Eye (tissue), 1 donor: ENCODE results near the gene EVC.
A peak's percentile ranks its signal among the peaks of the same experiment; 100 is the strongest.

Experiments used
- DNase-seq: peaks from one replicate; pipeline ENCODE4 v3.0.0-alpha.2; 2015

Gene EVC

DNA sequence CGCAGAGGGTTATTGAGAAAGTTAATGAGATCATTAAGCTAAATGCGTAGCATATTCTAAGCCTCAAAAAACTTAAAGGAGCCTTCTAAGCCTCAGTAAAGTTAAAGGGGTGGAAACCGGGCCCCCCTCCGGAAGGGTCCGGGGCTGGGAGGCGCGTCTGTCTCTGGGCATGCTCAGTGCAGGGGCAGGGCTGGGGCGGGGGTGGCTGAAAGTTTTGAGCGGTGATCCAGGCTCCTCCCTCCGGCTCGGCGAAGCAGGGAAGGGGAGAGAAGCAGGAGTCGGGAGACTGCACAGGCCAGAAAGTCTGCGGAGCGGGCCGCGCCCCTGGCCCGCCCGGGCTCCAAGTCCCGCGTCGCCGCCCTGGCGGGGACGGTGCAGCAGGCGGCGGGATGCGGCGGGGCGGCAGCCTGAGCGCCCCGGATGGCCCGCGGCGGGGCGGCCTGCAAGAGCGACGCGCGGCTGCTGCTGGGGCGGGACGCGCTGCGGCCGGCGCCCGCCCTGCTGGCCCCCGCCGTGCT is at the start of gene EVC:
TSS of gene EVC (plus strand) at position 241 of the 518 bp plus-strand sequence. CDS start at position 421, 180 bp downstream.
- DNase-seq = peak; percentile 92

DNA sequence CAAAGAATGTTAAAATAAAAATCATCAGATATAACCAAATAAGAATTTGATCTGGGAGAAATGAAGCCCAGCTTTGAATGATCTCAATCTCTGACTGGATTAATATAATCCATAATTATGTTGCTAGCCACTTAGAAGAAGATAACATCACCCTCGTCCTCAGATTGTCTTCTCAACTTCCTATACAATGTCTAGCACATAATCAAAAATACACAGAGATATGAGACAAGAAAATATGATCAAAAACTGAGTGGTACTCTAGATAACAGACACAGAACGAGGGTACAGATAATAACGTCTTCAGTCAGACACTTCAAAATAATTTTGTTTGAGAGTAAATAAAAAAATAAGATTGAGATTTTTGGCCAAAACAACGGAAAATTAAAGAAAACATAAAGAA is 49.8 kb upstream of the EVC start:
- DNase-seq = no peak

DNA sequence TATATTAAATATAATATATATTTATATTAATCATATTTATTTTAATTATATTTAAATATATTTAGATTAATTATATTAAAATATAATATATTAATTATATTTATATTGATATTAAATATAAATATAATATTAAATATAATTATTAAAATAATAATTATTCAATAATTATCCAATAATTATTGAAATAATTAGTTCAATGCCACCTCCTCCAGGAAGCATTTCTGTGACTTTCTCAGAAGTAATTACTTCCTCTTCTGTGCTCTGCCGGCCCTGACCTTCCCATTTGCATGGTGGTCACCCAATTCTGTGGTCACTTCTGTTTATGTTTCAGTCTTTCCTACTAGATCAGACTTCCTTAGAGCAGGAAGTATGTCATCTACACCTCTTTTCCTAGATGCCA is 48.4 kb upstream of the EVC start:
- DNase-seq = no peak

DNA sequence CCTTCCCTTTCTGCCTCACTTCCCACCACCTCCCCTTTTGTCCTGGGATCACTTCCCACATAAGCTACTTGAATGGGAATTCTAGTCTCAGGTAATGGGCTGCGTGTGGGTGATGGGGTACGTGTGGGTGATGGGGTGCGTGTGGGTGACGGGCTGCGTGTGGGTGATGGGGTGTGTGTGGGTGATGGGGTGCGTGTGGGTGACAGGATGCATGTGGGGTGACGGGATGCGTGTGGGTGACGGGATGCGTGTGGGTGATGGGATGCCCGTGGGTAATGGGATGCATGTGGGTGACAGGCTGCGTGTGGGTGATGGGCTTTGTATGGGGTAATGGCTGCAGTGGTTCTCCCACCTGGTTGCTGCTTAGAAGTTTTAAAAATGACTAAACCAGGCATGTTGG is 46.2 kb upstream of the EVC start:
- no peak for DNase-seq

DNA sequence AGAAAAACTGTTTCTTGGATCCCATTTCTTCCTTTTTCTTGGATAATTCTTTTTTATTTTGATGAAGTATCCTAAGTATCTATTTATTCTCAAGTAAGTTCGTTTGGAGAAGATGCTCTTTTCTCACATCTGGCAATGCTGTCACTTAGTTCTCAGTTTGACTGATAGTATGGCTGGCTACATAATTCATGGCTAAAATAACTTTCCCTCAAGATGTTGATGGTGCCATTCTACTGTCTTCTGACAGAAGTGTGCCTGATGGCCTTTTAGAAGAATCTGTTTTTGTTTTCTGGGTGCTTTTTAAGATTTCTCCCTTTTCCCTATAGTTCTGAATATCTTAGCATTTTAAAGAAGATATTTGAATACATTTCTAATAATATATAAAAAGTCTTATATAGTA is 44.3 kb upstream of the EVC start:
- DNase-seq = no peak

DNA sequence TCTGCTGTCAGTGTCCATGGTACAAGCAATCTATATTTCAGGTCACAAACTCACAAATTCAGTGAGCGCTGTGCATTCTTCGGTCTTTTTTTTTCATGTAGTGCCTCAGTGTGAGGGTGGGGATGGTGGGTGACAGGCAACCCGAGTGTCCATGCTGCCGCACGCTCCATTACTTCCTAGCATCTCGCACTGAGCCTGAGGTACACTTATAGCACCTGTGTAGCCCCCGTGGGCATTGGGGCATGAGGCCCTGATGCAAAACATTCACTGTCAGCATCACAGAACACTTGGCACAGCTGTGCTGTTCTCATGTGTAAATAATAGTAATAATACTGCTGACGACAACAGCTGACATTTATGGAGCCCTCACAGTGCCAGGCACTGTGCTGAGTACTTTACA is 34.2 kb upstream of the EVC start:
- no peak for DNase-seq

DNA sequence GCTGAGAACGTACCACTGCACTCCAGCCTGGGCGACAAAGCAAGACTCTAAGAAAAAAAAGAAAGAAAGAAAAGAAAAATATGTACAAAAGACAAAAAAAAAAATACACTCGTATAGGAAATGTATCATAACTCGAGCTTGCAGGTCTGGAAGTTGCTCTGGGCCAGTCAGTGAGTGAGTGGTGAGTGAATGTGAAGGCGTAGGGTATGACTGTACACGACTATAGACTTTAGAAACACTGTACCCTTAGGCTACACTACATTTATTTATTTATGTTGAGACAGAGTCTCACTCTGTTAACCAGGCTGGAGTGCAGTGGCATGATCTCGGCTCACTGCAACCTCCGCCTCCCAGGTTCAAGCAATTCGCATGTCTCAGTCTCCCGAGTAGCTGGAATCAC is 32.0 kb upstream of the EVC start:
- DNase-seq = no peak

DNA sequence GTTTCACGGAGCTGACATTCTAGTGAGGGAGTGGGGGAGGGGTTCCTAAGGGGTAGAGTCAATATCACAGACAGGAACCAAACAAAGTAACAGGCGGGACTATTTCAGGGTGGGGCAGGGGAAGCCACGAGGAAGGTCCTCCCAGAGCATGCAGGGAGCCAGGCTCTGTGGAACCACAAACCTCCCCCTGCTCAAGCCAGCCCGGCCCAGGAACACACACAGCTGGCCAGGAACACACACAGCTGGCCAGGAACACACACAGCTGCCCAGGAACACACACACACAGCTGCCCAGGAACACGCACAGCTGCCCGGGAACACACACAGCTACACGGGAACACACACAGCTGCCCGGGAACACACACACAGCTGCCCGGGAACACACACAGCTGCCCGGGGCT is 27.4 kb upstream of the EVC start:
- no peak for DNase-seq

DNA sequence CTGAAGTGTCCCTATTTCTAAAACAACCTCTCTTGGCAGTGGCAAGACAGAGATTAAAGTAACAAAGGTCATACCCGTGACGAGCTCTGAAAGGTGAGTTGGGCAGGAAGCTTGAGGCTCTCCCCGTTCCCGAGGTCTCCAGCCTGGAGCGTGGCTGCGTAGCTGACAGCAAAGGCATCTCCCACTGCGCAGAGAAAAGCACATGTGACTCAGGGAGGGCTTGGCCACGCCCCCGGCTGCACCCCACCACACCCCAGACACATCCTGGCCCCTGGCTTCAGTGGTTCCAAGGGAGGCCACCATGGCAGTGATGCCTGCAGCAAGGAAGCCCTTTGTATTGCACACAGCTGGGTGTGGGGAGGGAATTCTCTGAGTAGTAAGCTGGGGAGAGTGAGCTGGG is 25.7 kb upstream of the EVC start:
- no peak for DNase-seq

DNA sequence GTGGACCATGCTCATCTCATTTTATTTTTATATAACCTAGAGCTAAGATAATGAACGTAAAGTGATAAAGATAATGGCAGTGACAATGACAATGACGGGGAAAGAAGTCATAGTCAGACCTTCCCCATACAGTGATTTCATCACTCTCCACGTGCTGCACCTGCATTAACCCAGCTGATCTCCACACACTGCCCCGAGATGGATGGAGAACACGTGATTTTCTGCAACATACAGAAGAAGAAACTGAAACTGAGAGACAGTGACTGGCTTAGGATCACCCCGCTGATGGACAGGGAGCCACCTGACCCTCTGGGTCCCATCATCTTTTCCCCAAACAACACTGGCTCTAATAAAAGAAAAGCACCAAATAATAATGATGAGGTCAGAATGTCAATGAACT is 24.7 kb upstream of the EVC start:
- DNase-seq = no peak

DNA sequence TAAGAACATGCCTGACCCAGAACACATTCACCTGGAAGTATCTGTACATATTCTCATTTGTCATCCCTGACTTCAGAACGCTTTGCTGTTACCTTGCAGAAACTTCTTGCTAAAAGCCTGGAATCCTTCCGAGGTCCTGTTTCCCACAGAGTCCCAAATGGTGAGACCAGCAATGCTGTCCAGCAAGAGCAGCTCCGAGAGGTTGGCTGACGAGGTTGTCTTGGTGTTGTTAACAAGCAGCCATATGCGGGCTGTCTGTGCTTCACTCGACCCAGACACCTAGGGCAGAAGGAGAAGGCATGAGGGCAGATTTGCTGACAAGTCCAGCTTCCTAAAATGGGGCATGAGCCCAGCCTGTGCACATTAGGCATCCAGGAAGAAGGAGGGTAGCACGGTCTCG is 21.9 kb upstream of the EVC start:
- DNase-seq = no peak

DNA sequence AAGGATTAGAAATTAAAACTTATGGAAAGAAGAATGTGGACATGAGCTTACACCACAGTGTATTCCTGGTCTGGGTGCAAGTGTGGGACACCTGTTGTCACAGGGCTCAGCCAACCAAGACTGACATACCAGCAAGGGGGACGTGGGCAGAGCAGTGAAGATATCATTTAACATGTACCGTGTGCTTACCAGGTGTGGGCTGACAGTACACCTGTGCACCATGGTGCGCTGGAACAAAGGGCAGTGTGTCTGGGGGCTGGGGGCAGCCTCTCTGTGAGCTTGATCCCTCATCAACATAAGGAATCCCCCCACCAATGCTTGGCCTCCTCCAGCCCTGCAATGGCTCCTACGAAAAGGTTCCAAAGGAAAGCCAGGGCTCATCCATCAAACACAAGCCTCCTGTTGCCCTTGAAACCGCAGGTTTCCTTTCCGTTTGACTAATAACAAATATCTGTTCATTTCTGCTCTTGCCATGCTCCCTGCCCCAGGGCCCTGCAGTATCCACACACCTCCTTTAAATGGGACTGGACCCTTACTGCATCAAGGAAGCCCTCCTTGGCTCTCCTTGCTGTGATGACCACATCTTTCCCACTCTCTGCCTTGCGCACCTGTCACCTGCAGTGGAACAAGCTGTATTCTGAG is 19.4 kb upstream of the EVC start:
- no peak for DNase-seq

DNA sequence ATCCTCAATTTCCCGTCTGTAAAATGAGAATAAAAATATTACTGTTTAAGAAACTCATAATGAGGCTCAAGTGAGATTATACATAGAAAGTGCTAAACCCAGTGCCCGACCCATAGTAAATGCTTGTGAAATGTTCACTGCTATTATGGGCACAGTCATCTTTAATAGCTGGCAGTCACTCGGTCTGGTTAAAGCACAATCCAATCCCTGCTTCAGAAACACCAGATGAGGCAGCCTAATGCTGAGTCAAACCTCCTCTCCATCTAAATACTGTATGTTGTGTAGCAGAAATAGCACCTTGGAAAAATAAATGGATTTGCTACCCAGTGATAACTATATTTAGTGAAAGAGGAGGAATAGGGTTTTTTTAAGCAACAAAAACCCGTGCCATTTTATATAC is 17.1 kb upstream of the EVC start:
- DNase-seq = no peak

DNA sequence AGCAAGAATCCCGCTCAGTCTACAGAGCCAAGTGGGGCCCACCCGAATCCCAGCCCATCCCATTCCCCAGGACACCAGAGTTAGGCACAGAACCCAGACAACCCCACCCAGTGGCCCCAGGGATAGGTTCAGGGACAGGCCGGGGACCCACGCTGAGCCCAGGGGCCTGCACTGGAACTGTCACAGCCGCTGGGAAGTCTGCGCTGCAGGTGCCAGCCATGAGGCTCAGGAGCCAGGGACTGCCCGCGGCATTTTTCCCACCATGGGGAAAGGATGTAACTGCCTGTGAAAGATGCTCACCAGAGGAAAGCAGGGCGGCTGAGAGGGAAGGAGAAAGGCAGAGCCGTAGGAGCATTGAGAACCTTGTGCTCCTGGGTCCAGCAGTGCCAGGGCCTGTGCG is 14.7 kb upstream of the EVC start:
- no peak for DNase-seq

DNA sequence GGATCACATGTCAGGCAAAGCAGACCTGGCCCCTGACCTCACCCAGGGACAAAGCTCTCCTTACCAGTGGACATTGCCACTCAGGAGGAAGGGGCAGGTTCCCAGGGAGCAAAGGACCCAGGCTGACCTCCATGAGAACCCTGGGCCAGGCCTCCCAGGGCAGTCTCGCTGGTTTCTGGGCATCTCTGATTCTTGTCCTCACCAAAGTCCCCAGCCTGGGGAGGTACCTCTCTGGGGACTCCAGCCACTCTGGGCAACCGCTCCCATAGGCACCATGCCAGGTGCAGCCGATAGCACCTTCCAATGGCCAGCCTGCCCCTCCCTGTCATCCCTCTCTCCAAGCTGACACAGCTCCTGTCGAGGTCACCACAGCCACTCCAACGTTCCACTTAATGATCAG is 10.5 kb upstream of the EVC start:
- DNase-seq = no peak

DNA sequence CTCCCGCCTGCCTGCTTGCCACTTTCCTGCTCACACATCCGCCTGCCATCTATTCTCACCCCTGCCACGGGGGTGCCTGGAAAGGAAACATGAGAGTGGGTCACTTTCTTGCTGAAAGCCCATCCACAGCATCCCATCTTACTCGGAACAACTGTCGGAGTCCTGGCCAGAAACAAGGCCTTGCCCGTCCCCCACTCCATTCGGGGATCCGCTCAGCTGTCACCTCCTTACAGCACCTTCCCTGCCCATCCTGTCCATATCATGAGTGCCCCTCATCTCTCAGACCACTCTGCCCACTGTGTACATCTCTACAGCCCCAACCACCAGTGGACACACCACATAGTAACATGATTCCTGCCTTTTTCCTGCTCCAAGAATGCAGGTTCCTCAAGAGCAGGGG is 9.0 kb upstream of the EVC start:
- no peak for DNase-seq

DNA sequence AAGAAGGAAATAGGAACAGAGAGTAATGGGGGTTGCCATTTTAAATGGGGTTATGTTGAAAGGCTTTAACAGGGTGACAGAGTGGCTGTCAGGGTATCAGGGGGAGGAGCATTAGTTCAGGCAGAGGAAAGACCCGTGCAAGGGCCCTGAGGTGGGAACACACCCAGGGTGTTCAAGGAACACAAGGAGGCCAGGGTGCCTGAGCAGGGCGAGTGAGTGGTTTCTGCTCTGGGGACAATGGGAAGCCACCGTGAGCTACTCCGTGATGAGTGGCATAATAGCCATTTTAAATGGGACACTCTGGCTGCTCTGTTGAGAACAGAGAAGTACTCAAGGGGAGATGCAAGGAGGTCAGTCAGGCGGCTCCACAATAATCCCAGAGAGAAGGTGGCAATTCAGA is 7.2 kb upstream of the EVC start:
- DNase-seq = no peak

DNA sequence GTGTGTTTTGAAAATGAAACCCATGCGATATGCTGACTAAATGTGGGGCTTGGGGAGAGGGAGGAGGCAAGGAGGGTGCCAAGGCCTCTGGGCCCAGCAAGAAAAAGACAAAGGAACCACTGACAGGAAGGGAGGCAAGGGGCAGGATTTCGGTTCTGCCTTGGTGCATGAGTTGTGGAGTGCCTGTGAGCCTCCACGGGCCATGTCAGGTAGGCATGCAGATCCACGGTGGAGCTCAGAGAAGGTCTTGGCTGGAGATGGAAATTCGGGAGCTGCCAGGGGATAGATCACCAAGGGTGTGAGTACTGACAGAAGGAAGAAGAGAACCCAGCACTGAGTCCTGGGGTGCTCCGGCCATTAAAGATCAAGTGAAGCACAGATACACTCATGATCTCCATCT is 6.7 kb upstream of the EVC start:
- DNase-seq = no peak

DNA sequence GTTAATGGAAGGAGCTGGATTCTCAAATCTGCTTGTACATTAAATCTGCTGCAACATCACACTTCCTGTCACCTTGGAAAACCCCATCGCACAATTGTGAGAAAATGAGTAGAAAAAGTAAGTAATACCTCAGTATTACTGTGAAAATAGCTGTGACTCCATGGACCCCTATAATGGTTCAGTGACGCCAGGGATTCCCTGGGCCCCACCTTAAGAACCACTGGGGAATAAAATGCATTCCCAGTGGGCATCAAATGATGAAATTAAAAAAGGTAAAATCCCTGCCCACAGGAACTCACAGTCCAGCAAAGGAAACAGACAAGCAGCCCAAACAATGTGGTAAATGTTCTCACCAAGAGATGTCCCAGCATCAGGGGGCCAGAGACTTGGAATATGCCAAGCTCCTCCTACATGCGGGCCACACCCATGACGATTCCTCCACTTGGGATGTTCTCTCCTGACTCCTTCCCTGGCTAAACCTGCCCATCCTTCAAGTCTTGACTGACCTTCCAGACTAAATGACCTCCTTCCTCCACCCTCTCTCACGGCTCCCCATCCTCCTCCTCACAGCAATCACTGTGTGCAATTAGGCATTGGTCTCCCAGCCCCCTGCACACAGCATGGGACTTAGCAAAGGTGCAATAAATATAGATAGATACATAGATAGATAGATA is 5.2 kb upstream of the EVC start:
- no peak for DNase-seq

DNA sequence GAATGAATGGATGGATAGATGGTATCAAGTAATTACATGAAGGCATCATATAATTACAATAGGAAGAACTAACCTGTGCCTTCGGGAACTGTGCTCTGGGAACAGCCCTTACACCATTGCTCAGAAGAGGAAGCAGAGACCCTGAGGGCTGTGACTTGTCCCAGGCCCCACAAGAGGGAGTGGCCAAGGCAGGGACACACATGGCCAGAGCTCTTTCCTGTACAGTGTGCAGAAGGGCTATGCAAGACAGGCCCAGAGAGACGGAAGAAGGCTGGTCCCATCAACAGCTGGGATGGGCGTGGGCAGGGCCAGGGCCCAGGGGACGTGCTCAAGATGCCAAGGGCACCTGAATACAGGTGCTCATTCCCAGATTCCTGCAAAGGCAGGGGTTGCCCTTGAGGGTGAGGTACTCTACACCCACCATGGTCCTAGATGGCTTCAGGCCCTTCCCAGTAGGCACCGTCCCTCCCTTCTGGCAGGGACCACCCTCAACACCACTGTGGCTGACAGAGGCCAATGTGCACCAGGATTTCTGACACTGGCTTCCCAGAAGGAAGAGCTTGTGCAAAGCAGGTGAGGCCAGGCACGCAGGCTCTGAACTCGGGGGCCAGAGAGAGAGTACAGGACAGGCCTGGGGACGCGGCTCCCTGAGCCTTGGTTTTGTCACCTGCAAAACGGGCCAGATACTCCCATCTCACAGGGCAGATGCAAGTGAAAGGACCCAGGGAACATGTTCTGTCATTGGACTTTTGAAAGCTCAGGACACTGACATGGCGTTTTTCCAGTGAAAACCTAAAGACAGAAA is 4.3 kb upstream of the EVC start:
- DNase-seq = no peak

DNA sequence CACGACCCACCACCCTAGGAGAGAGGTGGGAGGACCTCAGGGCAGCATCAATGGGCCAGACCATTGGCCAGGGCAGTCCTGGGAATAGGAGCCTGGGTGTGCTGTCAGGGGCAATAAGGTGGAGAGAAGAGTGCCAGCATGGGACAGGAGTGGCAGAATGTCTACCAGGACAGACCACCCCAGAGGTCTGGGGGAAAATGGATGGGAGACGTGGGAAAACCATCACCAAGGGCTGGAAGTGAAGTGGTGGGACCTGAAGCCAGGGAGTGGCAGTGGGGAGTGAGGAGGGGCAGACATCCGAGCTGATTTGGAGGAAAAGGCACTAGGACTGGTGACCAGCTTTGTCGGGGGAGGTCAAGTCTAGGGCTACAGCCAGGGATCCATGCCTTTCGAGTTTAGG is 3.6 kb upstream of the EVC start:
- DNase-seq = no peak

DNA sequence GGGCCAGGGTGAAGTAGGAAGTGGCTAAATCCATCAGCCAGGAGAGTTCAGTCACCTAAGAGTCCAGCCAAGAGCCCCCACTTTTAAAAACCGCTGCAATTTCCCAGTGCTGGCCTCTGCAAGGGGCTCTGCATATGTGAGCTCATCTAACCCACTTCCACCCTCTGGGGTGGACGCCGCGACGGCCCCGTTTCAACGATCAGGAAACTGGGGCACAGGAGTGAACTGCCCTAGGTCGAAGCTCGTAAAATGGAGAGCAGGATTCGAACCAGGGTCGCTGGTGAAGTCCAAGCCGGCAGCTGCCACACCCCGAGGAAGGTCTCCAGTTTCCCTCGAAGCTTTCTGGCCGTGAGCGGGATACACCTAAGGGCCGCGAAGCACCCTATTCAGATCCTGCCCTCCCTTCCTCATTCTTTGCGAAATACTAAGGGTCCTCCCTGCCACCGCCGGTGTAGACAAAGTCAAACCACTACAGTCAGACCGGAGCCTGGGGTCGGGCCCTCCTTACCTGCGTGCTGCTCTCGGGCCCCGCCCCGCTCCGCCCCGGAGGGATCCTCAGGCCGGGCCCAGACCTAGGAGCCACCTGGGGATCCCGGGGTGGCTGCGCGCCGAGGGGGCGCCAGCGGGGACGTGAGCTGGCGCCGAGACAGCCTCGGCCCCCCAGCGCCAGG is 3.1 kb upstream of the EVC start:
- no peak for DNase-seq

DNA sequence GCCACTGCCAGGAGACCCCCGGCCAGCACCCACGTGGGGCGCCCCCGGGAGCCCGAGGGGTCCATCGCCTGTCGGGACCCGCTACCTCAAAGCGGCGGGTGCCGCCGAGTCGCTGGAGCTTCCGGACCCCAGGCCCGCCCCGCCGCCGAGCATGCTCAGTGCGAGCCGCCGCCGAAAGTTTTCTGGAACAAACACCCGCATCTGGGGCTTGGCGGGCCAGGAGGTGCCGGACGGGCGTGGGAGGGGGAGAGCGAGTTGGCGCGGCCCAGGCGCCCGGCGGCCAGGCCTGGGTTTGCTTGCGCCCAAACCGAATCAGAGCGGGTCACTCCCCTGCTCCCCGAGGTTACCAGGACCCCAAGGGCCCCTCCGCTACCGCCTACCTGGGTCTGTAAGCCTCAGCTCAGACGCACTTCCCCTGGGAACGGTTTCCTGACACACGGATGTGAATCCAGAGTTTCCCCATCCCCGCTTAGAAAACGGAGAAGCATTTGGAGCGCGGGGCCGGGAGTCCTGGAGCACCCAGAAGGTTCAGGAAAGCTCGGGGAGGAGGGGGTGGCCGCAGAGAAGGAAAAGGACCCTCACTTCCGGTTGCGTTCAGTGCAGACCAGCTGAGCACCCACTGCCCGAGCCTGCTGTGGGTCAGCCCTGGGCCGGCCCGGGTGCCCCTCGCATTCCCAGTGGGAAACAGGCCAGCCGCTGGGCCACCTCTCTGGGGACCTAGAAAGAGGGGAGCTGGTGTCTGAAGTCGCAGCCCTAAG is 2.4 kb upstream of the EVC start, which contains the start of gene EVC2:
TSS of gene EVC2 (minus strand) at position 111 of the 758 bp plus-strand sequence. CDS start at position 65, 46 bp downstream.
- DNase-seq = peak; percentile 81
